NCI-H2227 (cell line): ENCODE results near the gene DNMT3L.
"Not testable (repeated sequence)": the region's sequence is repeated elsewhere in the genome, so short reads cannot be mapped to it uniquely, and the experiment has no call there.

Experiments
- DNase-seq: peaks from one replicate; lab custom pipeline; 2025; ENCODE audit not compliant: unreplicated experiment; lab: John Stamatoyannopoulos, UW

DNMT3L gene

DNA sequence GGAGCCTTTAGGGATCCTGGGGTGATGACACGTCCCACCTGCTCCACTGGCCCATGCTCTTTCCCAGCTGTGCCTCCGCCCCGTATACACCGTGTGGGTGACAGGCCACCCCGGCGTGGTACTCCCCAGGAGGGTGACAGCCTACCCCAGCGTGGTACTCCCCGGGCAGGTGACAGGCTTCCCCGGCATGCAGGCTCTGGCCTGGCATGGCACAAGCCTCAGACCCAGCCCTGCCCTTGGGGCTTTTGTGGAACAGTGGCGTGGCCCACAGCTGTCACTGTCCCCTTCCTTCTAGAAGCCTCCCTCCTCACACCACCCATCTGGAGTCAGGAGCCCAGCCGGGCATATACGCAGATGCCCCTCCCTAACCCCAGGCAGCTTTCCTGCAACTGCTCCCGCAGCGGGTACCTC lies 33.5 kb upstream of the DNMT3L start:
- no peak for DNase-seq

GRCh38 chr21:44294391-44295162 lies 32.9 kb upstream of the DNMT3L start:
- no peak for DNase-seq

DNA sequence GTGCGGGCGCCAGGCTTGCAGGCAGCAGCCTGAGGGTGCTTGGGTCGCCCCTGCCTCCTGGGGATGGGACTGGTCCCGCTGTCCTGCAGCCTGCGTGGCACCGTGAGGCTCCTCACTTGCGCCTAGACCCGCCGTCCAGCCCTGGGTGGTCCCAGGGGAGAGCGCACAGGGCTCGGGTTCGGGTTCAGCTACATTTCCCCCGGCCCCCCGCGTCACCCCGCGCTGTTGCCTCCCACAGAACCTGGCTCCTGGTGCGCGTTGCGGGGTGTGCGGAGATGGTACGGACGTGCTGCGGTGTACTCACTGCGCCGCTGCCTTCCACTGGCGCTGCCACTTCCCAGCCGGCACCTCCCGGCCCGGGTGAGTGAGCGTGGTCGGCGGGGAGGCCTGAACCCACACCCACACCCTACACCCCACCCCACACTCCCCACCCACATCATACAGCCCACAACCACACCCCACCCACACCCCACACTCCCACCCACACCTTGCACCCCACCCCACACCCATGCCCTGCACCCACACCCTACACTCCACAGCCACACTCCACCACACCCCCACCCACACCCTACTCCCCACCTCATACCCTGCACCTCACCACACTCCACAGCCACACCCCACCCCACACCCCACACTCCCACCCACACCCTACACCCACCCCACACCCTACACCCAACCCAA lies 32.0 kb upstream of the DNMT3L start:
- no peak for DNase-seq

- no peak for DNase-seq
Measured at GRCh38 chr21:44292812-44293195, 31.1 kb upstream of the DNMT3L start.

DNA sequence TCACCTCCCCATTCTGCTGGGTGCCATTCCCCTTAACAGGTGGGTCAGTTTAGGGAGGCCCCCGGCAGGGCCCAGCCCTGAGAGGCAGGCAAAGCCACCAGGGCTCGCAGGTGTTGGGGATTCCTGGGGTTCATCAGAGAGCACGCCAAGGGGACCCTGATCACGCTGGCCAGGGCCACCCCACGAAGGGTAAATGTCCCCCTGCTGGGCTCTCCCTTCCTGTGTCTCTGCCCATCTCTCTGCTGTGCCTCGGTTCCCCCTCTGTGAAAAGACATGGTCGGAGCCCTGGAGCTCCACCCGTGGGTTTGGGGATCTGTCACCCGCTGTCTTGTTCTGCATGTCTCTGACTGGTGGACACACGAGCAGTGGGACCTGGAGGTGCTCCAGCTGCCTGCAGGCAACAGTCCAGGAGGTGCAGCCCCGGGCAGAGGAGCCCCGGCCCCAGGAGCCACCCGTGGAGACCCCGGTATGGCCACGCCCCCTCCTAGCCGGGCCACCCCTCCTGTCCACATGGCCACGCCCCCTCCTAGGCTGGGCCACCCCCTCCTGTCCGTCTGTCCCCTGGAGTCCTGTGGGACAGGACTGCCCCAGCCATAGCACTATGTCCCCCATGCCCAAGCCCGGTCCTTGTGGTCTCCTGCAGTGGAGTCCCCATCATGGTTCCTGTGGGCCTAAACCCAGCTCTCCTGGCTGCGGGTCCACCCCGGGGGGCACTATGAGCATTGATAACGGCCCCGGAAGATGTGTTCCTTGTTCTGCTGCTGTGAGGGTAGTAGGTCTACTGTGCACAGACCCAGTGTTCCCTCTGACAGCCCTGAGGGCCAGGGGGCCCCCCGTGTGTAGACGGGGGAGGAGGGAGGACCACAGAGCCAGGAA lies 30.5 kb upstream of the DNMT3L start:
- no peak for DNase-seq

GRCh38 chr21:44291078-44291935 lies 29.6 kb upstream of the DNMT3L start:
- no peak for DNase-seq

GRCh38 chr21:44290327-44291077 lies 28.8 kb upstream of the DNMT3L start:
- no peak for DNase-seq

GRCh38 chr21:44289381-44290010 lies 27.8 kb upstream of the DNMT3L start:
- no peak for DNase-seq

- DNase-seq: no peak
Measured at GRCh38 chr21:44288251-44289110, 26.8 kb upstream of the DNMT3L start.

GRCh38 chr21:44286716-44287632 lies 25.3 kb upstream of the DNMT3L start:
- no peak for DNase-seq

GRCh38 chr21:44286086-44286715 lies 24.5 kb upstream of the DNMT3L start:
- no peak for DNase-seq

GRCh38 chr21:44285138-44285992 lies 23.7 kb upstream of the DNMT3L start, which contains the start of gene AIRE:
TSS of gene AIRE (plus strand) at chr21:44285876. CDS start at chr21:44286007, 131 bp downstream.
- DNase-seq: no peak

DNA sequence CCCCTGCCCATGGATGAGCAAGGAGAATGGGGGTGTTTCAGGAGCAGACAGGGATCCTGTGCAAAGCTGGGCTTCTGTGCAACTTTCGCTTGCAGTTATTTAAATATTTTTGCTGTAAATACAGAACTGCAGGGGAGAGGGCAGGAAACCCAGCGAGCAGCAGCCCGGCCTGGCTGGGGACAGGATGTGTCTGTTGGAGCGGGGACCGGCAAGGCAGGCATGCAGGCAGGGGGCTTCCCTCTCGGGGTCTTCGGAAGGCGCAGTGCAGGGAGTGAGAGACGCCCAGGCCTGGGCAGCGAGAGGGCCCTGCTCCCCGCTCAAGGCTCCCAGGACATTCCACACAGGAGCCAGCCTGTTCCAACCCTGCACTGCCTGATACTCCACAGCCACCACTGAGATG lies 22.3 kb upstream of the DNMT3L start:
- no peak for DNase-seq

DNA sequence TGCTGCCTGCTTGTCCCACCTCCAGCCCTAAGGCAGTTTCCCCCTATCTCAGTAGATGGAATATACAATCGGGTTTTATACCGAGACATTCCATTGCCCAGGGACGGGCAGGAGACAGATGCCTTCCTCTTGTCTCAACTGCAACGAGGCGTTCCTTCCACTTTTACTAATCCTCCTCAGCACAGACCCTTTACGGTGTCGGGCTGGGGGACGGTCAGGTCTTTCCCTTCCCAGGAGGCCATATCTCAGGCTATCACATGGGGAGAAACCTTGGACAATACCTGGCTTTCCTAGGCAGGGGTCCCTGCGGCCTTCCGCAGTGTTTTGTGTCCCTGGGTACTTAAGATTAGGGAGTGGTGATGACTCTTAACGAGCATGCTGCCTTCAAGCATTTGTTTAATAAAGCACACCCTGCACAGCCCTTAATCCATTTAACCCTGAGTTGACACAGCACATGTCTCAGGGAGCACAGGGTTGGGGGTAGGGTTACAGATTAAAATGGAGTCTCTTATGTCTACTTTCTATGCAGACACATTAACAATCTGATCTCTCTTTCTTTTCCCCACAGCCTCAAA lies 21.6 kb upstream of the DNMT3L start:
- DNase-seq: not testable (repeated sequence)

GRCh38 chr21:44282370-44282769 lies 20.7 kb upstream of the DNMT3L start:
- no peak for DNase-seq

DNA sequence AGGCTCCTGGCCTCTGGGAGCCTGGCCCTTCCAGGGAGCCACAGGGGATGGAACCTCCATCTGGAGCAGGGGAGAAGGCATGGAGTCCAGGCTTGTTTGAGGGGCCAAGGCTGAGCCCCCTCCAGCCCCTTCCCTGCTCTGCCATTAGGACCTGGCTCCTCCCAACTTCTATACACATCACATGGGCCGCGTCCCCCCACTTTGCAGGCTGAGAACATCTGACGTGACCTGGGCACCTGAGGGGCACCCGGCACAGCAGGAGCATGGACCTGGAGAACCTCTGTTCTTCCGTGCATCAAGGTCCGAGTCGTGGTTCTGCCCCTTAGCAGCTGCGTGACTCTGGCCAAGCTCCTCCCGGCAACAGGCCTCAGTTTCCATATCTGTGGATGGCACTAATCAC lies 20.1 kb upstream of the DNMT3L start:
- no peak for DNase-seq
